Measurements from ENCODE around the gene LSM7. TPM values are rescaled to one million over a fixed set of nuclear protein-coding genes. Genes with fewer than 3 reads are reported as not detected.

LSM7 gene
- total RNA-seq, 2 experiments from 2014 or later: 73.6 to 80.1 TPM

DNA sequence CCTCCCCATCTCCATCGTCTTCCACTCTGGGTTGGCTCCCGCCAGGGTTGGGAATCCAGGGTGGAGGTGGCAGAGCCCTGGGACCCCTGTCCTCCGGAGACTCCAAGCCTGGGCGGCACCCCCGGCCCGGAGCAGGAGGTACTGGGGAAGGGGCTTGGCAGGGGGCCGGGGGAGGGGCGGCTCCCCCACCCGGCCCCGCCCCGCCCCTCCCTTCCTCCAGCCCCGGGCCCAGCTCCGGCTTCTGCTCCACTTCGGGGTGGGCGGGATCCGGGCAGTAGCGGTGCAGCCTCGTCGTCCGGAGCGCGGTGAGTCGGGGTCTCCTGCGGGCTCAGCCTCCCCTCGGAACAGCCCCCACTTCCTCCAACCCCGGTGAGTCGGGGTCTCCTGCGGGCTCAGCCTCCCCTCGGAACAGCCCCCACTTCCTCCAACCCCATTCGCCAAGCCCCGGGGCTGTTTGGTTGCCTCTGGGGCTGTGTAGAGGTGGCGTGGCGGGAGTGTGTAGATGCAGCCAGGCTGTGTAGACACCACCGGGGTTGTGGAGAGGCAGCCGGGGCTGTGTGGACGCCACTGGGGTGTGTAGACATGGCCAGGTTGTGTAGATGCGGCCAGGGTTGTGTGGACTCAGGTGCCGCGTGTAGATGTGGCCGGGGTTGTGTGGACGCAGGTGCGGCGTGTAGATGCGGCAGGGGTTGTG lies 31.8 kb upstream of the LSM7 start, which contains the start of gene TMPRSS9:
Gene TMPRSS9, plus strand, starts transcription at position 274 of the 694 bp plus-strand sequence. CDS start 29,521 bp downstream, outside the sequence.
- no peak for TF ChIP-seq CTCF (IDR thresholded peaks at IDR 0.05)
- no peak within 1 kb of the TSS for H3K27ac ChIP-seq (ENCODE audit: low read depth in 1 of 2, low read length in 2 of 2)
- peaks cover 16 to 19% of the 10 kb centered on the region in 2 experiments for H3K27me3 ChIP-seq (ENCODE audit: control insufficient read depth in 1 of 2, insufficient read depth in 2 of 2, low read length in 2 of 2)
- ChIA-PET CTCF (no interaction called here), POLR2A (no interaction called here)
- no peak for ATAC-seq (ENCODE audit: poor library complexity)
- Mint-ChIP-seq H3K36me3 (ENCODE audit: low read depth) (no peaks in the 10 kb centered on the region), H3K27me3 (peaks cover 12% of the 10 kb centered on the region), H3K9me3 (no peaks in the 10 kb centered on the region), H3K4me3 (no peak within 1 kb of the TSS), H3K4me1 (ENCODE audit: low read depth) (peaks cover 6% of the 10 kb centered on the region), H3K27ac (no peak within 1 kb of the TSS)
- intact Hi-C loops (cut with DNase I, micrococcal nuclease): no loop called here
- no peak within 1 kb of the TSS for H3K4me3 ChIP-seq (ENCODE audit: low read length)
- no peaks in the 10 kb centered on the region for H3K36me3 ChIP-seq (ENCODE audit: insufficient read depth, low read length)
- peaks cover 10% of the 10 kb centered on the region for H3K4me1 ChIP-seq (ENCODE audit: insufficient read depth, low read length)
- no peak for DNase-seq
- peaks cover 0 to 8% of the 10 kb centered on the region in 2 experiments for H3K9me3 ChIP-seq (ENCODE audit: control insufficient read depth in 1 of 2, insufficient read depth in 1 of 2, low read length in 2 of 2)

DNA sequence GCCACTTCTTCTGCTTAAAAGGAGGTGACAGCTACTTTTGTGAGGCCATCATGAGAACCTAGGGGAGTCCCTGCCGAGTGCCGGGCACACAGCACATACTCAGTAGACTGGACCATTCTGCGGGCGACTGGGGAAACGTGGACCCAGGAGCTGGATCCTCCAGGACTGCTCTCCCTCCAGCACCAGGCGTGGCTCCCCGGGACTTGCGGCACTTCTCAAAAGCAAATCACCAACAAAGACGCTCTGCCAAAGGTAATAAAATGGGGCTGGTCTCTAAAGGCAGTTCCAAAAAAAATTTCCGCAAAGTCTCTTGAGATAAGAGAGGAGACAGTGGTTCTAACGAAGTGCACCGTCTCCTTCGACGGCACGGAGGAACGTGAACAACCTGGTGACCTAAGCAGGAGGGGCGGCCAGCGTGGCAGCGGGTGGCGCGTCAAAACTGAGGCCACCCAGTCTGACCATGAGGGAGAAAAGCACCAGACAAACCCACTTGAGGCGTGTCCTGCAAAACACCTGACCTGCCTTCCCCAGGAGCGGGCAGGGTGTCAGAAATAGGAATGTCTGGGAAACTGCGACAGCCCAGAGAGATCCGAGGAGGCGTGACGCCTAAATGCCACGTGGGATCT lies 30.3 kb upstream of the LSM7 start:
- intact Hi-C loops (cut with DNase I, micrococcal nuclease): no loop called here
- Mint-ChIP-seq H3K27me3 (peaks cover 7% of the 10 kb centered on the region), H3K27ac (no peak overlapping the region), H3K9me3 (no peaks in the 10 kb centered on the region), H3K4me1 (ENCODE audit: low read depth) (peaks cover 6% of the 10 kb centered on the region), H3K4me3 (no peak overlapping the region), H3K36me3 (ENCODE audit: low read depth) (no peaks in the 10 kb centered on the region)
- CTCF ChIA-PET: no interaction called here
- H3K9me3 ChIP-seq (ENCODE audit: control insufficient read depth in 1 of 2, insufficient read depth in 1 of 2, low read length in 2 of 2): peaks cover 0 to 8% of the 10 kb centered on the region in 2 experiments
- no peak overlapping the region for H3K4me3 ChIP-seq (ENCODE audit: low read length)
- no peak overlapping the region for H3K27ac ChIP-seq (ENCODE audit: low read depth in 1 of 2, low read length in 2 of 2)
- DNase-seq (no peak), ATAC-seq (ENCODE audit: poor library complexity) (no peak)
- peaks cover 16% of the 10 kb centered on the region in 2 experiments for H3K27me3 ChIP-seq (ENCODE audit: control insufficient read depth in 1 of 2, insufficient read depth in 2 of 2, low read length in 2 of 2)
- POLR2A ChIA-PET: no interaction called here
- no peak for TF ChIP-seq CTCF (IDR thresholded peaks at IDR 0.05)
- H3K36me3 ChIP-seq (ENCODE audit: insufficient read depth, low read length): peaks cover 3% of the 10 kb centered on the region
- peaks cover 10% of the 10 kb centered on the region for H3K4me1 ChIP-seq (ENCODE audit: insufficient read depth, low read length)

DNA sequence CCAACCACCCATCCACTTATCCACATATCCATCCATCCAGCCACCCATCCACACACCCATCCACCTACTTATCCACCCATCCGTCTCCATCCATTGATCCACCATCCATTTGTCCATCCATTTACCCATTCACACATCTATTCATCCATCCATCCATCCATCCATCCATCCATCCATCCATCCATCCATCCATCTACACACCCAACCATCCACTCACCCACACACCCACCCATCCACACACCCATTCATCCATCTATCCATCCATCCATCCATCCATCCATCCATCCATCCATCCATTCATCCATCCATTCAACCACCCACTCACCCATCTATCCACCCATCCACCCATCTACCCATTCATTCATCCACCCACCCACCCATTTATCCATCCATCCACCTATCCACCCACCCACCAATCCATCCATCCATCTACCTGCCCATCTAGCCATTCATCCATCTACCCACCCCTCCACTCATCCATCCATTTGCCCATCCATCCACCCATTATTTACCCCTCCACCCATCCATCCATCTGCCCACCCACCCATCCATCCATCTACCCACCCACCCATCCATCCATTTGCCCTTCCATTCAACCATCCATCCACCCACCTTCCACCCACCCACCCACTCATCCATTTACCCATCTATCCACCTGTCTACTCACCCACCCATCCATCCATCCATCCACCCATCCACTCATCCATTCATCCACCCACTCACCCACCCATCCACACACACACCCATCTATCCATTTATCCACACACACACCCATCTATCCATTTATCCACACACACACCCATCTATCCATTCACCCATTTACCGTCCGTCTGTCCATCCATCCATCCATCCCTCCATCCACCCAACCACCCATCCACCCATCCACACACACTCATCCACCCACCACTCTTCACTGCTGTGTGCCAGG lies 29.2 kb upstream of the LSM7 start:
- Histone ChIP-seq H3K27ac (ENCODE audit: low read depth in 1 of 2, low read length in 2 of 2) (no peak overlapping the region), H3K27me3 (ENCODE audit: control insufficient read depth in 1 of 2, insufficient read depth in 2 of 2, low read length in 2 of 2) (peaks cover 9 to 13% of the 10 kb centered on the region in 2 experiments), H3K4me3 (ENCODE audit: low read length) (no peak overlapping the region), H3K4me1 (ENCODE audit: insufficient read depth, low read length) (peaks cover 10% of the 10 kb centered on the region), H3K9me3 (ENCODE audit: control insufficient read depth in 1 of 2, insufficient read depth in 1 of 2, low read length in 2 of 2) (peaks cover 0 to 8% of the 10 kb centered on the region in 2 experiments), H3K36me3 (ENCODE audit: insufficient read depth, low read length) (peaks cover 11% of the 10 kb centered on the region)
- H3K27me3 Mint-ChIP-seq: peaks cover 7% of the 10 kb centered on the region
- intact Hi-C loops (cut with DNase I, micrococcal nuclease): no loop called here
- no peaks in the 10 kb centered on the region for H3K9me3 Mint-ChIP-seq
- H3K4me1 Mint-ChIP-seq (ENCODE audit: low read depth): peaks cover 6% of the 10 kb centered on the region
- H3K27ac Mint-ChIP-seq: no peak overlapping the region
- H3K36me3 Mint-ChIP-seq (ENCODE audit: low read depth): no peaks in the 10 kb centered on the region
- POLR2A ChIA-PET: no interaction called here
- DNase-seq (no peak), ATAC-seq (ENCODE audit: poor library complexity) (no peak)
- no peak for TF ChIP-seq CTCF (IDR thresholded peaks at IDR 0.05)
- H3K4me3 Mint-ChIP-seq: no peak overlapping the region
- CTCF ChIA-PET: no interaction called here

All from CD4-positive, alpha-beta T cell (primary cell).